ENCODE results near the gene ST3GAL3. TPM values are rescaled to one million over a fixed set of nuclear protein-coding genes. Genes with fewer than 3 reads are reported as not detected.
"Not testable (repeated sequence)": the region's sequence is repeated elsewhere in the genome, so short reads cannot be mapped to it uniquely, and the experiment has no call there.

ST3GAL3 gene
- total RNA-seq, 2 donors from 2014 or later: 21.8 to 23.7 TPM

- peaks cover 19% of the 10 kb centered on the region for H3K36me3 Mint-ChIP-seq (ENCODE audit: low read depth)
- no peaks in the 10 kb centered on the region for H3K27me3 Mint-ChIP-seq
- peaks cover 11% of the 10 kb centered on the region for H3K4me1 Mint-ChIP-seq
- no peak for ATAC-seq (replicated peaks)
- H3K9me3 Mint-ChIP-seq: no peaks in the 10 kb centered on the region
- no peak overlapping the region for H3K27ac Mint-ChIP-seq
- H3K4me3 Mint-ChIP-seq: no peak overlapping the region
Measured at GRCh38 chr1:43711524-43712386, 4.4 kb downstream of the ST3GAL3 start.

GRCh38 chr1:43716559-43717281 is 9.4 kb downstream of the ST3GAL3 start:
- Mint-ChIP-seq H3K4me3 (no peak overlapping the region), H3K9me3 (no peaks in the 10 kb centered on the region), H3K36me3 (ENCODE audit: low read depth) (no peaks in the 10 kb centered on the region), H3K27ac (no peak overlapping the region), H3K27me3 (no peaks in the 10 kb centered on the region), H3K4me1 (no peaks in the 10 kb centered on the region)
- ATAC-seq (replicated peaks): no peak

GRCh38 chr1:43719063-43719462 is 11.7 kb downstream of the ST3GAL3 start:
- Mint-ChIP-seq H3K9me3 (no peaks in the 10 kb centered on the region), H3K27ac (no peak overlapping the region), H3K4me1 (no peaks in the 10 kb centered on the region), H3K36me3 (ENCODE audit: low read depth) (no peaks in the 10 kb centered on the region), H3K4me3 (no peak overlapping the region), H3K27me3 (no peaks in the 10 kb centered on the region)
- ATAC-seq (replicated peaks): no peak

DNA sequence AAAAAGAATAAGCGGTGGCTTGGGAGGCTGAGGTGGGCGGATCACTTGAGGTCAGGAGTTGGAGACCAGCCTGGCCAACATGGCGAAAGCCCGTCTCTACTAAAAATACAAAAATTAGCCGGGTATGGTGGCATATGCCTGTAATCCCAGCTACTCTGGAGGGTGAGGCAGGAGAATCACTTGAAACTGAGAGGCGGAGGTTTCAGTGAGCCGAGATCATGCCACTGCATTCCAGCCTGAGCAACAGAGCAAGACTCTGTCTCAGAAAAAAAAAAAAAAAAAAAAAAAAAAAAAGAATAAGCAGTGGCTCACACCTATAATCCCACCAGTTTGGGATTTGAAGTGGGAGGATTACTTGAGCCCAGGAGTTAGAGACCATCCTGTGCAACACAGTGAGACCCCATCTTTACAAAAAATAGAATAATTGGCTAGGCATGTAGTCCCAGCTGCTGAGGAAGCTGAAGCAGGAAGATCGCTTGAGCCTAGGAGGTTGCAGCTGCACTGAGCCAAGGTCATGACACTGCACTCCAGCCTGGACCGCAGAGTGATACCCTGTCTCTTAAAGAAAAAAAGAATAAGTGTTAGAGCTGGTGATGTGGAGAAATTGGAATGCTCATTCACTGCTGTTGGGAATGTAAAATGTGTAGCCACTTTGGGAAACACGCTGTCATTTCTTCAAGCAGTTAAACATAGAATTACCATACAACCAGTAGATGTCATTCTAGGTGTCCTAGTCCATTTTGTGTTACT is 12.5 kb downstream of the ST3GAL3 start:
- H3K4me3 Mint-ChIP-seq; H3K4me1 Mint-ChIP-seq; ATAC-seq (replicated peaks); H3K27me3 Mint-ChIP-seq; H3K36me3 Mint-ChIP-seq (ENCODE audit: low read depth); H3K9me3 Mint-ChIP-seq; H3K27ac Mint-ChIP-seq: not testable (repeated sequence)

GRCh38 chr1:43722810-43723209 is 15.5 kb downstream of the ST3GAL3 start:
- Mint-ChIP-seq H3K4me1 (no peaks in the 10 kb centered on the region), H3K36me3 (ENCODE audit: low read depth) (no peaks in the 10 kb centered on the region), H3K27ac (no peak overlapping the region), H3K4me3 (no peak overlapping the region), H3K9me3 (no peaks in the 10 kb centered on the region), H3K27me3 (no peaks in the 10 kb centered on the region)
- ATAC-seq (replicated peaks): no peak

- Mint-ChIP-seq H3K4me3 (no peak overlapping the region), H3K36me3 (ENCODE audit: low read depth) (no peaks in the 10 kb centered on the region), H3K9me3 (no peaks in the 10 kb centered on the region), H3K27me3 (no peaks in the 10 kb centered on the region), H3K4me1 (peaks cover 4% of the 10 kb centered on the region), H3K27ac (no peak overlapping the region)
- ATAC-seq (replicated peaks): no peak
Measured at GRCh38 chr1:43729816-43730463, 22.6 kb downstream of the ST3GAL3 start.

- H3K4me3 Mint-ChIP-seq: no peak overlapping the region
- no peak overlapping the region for H3K27ac Mint-ChIP-seq
- no peaks in the 10 kb centered on the region for H3K9me3 Mint-ChIP-seq
- ATAC-seq (replicated peaks): no peak
- H3K4me1 Mint-ChIP-seq: peaks cover 8% of the 10 kb centered on the region
- no peaks in the 10 kb centered on the region for H3K27me3 Mint-ChIP-seq
- peaks cover 20% of the 10 kb centered on the region for H3K36me3 Mint-ChIP-seq (ENCODE audit: low read depth)
Measured at GRCh38 chr1:43731867-43732531, 24.7 kb downstream of the ST3GAL3 start.

DNA sequence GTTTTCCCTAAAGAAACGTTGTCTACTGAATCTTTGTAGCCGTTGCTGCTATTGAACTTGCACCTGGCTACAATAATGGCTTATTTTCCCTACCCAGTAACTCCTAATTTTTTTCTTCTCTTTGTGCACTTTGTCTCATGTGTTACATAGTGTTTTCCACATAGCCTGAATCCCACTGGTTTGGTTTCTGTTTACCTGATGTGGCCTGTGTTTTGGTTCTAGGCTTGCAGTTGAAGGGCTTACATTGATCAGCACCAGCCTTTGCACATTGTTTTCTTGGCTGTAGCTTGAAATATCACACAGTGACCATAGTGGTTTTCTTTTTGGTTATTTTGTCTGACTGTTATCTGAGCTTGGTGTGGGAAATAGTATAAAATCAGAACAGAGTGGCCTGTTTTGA is 29.5 kb downstream of the ST3GAL3 start:
- no peaks in the 10 kb centered on the region for H3K9me3 Mint-ChIP-seq
- H3K4me3 Mint-ChIP-seq: no peak overlapping the region
- peaks cover 28% of the 10 kb centered on the region for H3K36me3 Mint-ChIP-seq (ENCODE audit: low read depth)
- H3K27me3 Mint-ChIP-seq: no peaks in the 10 kb centered on the region
- no peak for ATAC-seq (replicated peaks)
- no peak overlapping the region for H3K27ac Mint-ChIP-seq
- peaks cover 4% of the 10 kb centered on the region for H3K4me1 Mint-ChIP-seq

GRCh38 chr1:43742026-43742425 is 34.7 kb downstream of the ST3GAL3 start:
- Mint-ChIP-seq H3K27me3 (no peaks in the 10 kb centered on the region), H3K27ac (no peak overlapping the region), H3K36me3 (ENCODE audit: low read depth) (peaks cover 31% of the 10 kb centered on the region), H3K4me3 (no peak overlapping the region), H3K9me3 (no peaks in the 10 kb centered on the region), H3K4me1 (no peaks in the 10 kb centered on the region)
- ATAC-seq (replicated peaks): no peak

GRCh38 chr1:43743206-43743605 is 35.9 kb downstream of the ST3GAL3 start:
- Mint-ChIP-seq H3K27ac (no peak overlapping the region), H3K27me3 (no peaks in the 10 kb centered on the region), H3K9me3 (no peaks in the 10 kb centered on the region), H3K4me3 (no peak overlapping the region), H3K36me3 (ENCODE audit: low read depth) (peaks cover 23% of the 10 kb centered on the region), H3K4me1 (no peaks in the 10 kb centered on the region)
- ATAC-seq (replicated peaks): no peak

GRCh38 chr1:43747736-43748135 is 40.4 kb downstream of the ST3GAL3 start:
- Mint-ChIP-seq H3K36me3 (ENCODE audit: low read depth) (peaks cover 15% of the 10 kb centered on the region), H3K27ac (no peak overlapping the region), H3K9me3 (no peaks in the 10 kb centered on the region), H3K27me3 (no peaks in the 10 kb centered on the region), H3K4me3 (no peak overlapping the region), H3K4me1 (no peaks in the 10 kb centered on the region)
- no peak for ATAC-seq (replicated peaks)

DNA sequence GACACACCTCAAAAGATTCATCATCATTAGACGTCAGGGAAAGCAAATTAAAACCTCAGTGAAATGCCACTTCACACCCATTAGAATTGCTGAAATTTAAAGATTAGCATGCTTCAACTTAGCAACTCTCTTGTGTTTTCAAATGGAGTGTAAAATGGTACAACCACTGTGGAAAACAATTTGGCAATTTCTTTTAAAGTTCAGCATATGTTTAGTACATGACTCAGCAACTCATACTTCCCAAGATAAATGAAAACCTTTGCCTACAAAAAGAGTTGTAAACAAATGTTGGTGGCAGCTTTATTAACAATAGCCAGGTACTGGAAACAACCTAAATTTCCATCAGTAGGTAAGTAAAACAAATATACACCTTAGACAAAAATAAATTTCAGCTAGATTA is 42.7 kb downstream of the ST3GAL3 start:
- no peaks in the 10 kb centered on the region for H3K27me3 Mint-ChIP-seq
- no peak overlapping the region for H3K4me3 Mint-ChIP-seq
- no peak for ATAC-seq (replicated peaks)

GRCh38 chr1:43753422-43753821 is 46.1 kb downstream of the ST3GAL3 start:
- H3K27ac Mint-ChIP-seq: no peak overlapping the region
- H3K4me1 Mint-ChIP-seq: peaks cover 4% of the 10 kb centered on the region
- no peaks in the 10 kb centered on the region for H3K27me3 Mint-ChIP-seq
- no peaks in the 10 kb centered on the region for H3K36me3 Mint-ChIP-seq (ENCODE audit: low read depth)
- no peaks in the 10 kb centered on the region for H3K9me3 Mint-ChIP-seq
- H3K4me3 Mint-ChIP-seq: no peak overlapping the region
- no peak for ATAC-seq (replicated peaks)

More for the DNA sequence above, 42.7 kb downstream of the ST3GAL3 start:
- no peaks in the 10 kb centered on the region for H3K9me3 Mint-ChIP-seq
- H3K36me3 Mint-ChIP-seq (ENCODE audit: low read depth): peaks cover 7% of the 10 kb centered on the region
- peaks cover 4% of the 10 kb centered on the region for H3K4me1 Mint-ChIP-seq
- H3K27ac Mint-ChIP-seq: no peak overlapping the region

DNA sequence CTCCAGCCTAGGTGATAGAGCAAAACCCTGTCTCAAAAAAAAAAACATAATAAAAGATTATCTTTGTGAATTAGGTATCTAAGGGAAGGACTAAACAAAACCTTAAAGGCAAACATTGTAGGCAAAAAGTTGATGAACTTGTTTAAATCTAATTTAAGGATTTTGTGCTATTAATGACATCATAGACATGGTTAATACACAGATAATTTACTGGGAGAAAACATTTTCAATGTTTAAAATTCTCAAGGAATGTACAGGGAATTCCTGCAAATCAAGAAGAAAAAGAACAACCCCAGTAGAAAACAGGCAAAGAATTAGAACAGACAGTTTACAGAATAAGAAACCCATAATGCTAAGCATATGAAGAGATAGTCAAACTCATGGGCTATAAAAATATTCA is 47.6 kb downstream of the ST3GAL3 start:
- H3K9me3 Mint-ChIP-seq: no peaks in the 10 kb centered on the region
- H3K36me3 Mint-ChIP-seq (ENCODE audit: low read depth): no peaks in the 10 kb centered on the region
- no peak overlapping the region for H3K27ac Mint-ChIP-seq
- H3K4me1 Mint-ChIP-seq: peaks cover 4% of the 10 kb centered on the region
- no peak overlapping the region for H3K4me3 Mint-ChIP-seq
- no peaks in the 10 kb centered on the region for H3K27me3 Mint-ChIP-seq
- ATAC-seq (replicated peaks): no peak
